GM19468 (cell line): ENCODE data around the gene PALM2AKAP2.
"Not testable (repeated sequence)": the region's sequence is repeated elsewhere in the genome, so short reads cannot be mapped to it uniquely, and the experiment has no call there.

Source experiments
- ATAC-seq: cut with Tn5 transposase; IDR thresholded peaks from one replicate; pipeline ENCODE4 v1.9.1; 2021; ENCODE audit warnings: mild to moderate bottlenecking, moderate library complexity, moderate number of reproducible peaks; ENCODE audit not compliant: unreplicated experiment; ENCODE audit errors: extremely low read depth

The PALM2AKAP2 gene

DNA sequence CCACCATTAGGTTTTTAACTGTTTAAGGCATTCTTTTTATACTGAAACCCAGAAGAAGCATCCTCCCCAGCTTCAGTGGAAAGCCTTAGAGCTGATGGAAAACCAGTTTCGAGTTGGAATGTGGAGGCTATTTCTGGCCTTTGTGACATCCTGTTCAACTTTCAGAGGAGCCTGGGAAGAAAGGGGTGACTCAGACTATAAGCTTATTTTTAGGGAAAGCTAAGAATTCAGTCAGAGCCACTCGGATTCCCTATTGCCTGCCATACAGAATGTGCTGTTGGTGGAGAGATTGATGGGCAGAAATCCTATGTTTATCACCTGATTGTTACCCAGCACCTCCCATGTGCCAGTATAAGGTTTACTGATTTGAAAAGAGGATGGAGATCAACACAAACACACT lies 19.8 kb downstream of the PALM2AKAP2 start:
- ATAC-seq, result no peak

DNA sequence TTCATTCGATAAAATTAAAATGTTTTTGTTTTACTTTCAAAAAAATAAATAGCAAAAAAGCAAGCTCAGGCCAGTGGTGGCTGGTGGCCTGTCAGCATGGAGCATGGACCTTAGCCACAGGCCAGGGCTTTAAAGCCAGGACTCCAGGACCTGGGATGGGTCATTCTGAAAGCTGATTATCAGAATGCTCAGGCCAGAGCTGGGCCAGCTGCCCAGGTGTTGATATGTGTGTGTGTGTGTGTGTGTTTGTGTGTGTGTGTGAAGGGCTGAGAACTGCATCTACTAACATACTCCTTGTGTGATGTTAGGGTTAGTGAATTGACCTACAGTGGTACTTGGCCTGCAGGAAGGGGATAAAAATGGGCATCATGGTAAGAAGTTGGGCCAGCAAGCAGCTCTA lies 21.5 kb downstream of the PALM2AKAP2 start:
- ATAC-seq, result no peak

DNA sequence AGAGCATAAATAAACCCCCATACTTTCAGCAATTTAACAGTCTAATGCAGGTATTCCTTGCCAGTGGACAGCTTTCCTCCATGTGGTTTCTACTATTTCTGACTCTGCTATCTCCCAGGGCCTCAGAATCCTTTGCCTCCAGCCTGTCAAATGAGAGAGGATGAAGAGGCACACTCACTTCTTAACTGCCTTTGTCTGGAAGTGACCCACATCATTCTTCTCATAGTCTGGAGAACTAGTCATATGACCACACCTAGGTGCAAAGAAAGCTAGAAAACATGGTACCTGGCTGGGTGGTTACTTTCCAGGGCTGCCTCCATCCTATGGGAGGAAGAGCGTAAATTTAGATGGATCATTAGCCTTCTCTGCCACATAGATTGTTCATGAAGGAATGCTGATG lies 22.5 kb downstream of the PALM2AKAP2 start:
- no peak for ATAC-seq

DNA sequence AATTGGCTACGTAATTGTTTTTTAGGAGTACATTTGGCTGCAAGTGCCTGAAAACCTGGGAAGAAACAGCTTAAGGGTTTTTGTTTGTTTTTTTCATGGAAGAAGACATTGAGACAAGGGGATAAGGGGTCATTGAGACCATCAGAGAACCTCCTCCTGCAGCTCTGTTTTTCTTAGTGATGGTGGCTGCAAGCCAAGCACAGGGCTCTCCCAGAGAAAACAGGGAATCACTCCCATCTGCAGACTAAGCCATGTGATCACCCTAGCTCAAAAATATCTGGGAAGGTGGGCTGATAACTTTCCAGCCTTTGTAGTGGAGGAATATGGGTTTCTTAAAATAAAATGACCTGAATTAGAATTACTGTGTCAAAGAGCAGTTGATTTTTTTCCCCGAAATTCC lies 25.1 kb downstream of the PALM2AKAP2 start:
- no peak for ATAC-seq

DNA sequence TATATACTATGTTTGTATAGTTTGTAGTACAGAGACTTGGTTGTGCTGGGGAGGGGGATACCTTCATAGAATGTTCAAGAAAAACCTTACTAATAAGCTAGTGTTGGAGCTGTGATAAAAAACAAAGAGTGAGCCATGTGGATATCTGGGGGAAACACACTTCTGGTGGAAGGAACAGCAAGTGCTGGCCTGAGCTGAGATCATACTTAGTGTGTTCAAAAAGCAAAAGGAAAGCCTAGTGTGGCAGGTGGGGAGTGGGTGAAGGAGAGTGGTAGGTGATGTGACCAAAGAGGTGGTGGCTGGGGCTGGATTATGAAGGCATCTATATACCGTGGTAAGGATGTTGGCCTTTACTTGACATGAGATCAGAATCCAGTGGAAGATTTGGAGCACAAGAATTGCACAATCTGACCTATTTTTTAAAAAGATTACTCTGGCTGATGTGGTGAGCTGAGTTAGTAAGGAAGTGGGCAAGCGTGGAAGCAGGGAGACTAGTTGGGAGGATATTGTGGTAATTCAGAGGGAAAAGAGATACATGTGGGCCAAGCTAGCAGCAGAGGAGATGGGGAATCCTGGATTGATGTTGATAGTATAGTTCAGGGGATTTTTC lies 26.6 kb downstream of the PALM2AKAP2 start:
- no peak for ATAC-seq

DNA sequence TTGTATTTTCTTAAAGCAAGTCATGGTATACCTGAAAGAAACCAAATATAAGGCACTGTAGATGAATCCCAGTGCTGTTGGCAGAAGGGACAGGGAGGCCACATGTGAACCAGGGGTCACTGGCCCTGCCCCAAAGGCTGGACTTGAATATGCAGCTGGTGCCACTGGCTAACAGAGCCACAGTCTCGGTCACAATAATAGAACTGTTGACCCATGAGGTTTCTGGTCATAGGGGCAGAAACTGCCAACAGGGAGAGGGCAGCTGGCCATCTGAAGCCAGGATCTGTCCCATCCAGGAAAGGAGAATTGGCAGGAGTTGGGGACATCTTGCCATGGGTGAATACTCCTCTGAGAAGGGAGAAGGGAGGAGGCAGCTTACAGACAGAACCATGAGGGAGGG lies 31.9 kb downstream of the PALM2AKAP2 start:
- ATAC-seq, result no peak

DNA sequence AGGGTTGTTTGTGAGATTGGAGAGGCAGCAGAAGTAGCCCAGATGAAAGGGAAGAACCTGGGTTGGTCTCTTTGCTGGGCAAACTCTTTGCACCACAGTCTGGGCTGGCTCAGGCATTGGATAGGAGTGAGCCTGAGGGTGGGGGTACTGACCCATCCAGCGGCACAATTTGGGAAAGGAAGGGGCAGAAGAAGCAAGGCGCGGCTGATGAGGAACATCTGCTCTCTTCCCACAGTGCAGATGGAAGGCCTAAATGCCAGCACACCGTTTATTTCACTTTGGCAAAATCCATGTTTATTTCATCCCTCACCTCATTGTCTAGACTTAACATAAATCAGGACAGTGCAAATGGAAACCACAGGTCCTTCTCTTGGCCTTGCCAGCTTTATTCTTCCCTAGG lies 32.3 kb downstream of the PALM2AKAP2 start:
- ATAC-seq, result no peak

DNA sequence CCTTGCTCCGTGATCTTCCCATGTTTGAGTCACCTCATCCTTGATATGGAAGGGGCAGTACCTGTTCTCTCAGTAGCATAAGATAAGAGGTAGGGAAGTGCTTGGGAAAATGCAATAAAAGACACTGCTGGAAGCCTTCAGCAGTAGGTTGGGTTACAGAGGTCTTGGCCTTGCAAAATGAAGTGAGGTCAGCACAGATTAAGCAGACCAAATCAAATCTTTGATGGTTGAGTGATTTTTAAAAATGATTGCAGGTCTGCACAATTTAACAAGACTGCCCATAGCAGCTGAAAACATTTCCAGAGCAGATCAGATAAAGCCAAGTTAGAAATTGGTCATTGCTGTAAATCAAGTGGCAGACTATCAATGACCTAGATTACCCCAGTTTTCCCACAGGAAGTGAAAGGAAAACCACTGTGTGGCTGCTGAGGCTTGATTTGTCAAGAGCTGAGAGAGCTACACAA lies 32.9 kb downstream of the PALM2AKAP2 start:
- no peak for ATAC-seq

DNA sequence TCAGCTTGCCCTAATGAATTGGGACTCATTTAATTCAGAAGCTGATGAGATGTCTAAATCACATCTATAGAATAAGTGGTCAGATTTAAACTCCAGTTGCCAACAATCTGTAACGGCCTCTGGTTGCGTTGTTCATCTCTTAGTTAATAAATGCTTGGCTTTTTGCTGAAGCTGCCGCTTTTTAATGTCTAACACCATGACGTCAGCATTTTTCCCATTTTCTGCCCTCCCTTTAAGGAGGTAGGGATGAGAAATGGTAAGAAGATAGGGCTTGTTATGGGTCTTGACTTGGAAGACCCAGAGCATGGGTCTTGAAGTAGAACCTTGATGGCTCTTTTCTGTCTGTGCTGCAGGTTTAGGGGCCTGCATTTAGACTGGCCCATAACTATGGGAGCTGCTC lies 33.3 kb downstream of the PALM2AKAP2 start:
- no peak for ATAC-seq

DNA sequence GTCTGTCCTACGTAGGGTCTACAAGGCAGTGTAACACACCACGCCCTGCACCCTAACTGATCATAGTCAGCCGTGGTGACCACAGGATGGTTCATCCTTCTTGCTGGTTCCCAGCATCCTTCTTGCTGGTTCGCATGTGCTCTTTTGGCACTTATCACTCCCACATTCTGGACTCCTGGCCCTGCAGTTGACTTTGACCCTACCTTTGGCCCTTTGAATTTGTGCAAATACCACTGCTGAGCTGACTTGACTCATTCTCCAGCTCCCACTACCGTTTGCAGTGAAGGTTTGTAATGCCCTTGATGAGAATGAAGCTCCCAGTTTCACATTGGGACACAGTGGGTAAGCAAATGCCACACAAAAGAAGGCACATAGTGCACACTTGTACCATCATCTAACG lies 33.8 kb downstream of the PALM2AKAP2 start:
- no peak for ATAC-seq

DNA sequence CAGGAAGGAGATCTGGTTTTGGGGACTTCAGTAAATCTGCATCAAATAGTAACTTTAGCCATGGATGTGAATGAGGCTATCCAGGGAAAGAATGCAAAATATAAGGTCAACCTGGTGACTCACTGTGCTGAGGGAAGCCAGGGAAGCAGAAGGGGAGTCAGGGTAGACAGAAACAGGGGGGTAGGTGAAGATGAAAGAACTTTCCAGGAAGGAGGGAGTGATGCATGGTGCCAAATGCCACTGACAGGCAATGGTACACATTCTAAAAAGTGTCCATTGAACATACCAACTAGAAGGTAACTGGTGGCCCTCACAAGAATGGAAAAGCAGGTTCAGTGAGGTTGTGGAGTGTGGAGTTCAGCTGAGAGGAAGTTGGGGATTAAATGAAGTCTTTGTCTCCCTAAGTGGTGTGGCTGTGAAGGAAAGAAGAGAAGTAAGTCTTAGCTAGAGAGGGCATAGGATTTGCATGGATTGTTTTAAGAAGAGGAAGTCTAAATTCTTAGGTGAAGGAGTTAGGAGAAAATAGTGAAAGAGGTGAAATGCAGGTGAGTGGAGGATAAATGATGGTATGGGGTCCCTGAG lies 35.5 kb downstream of the PALM2AKAP2 start:
- no peak for ATAC-seq

DNA sequence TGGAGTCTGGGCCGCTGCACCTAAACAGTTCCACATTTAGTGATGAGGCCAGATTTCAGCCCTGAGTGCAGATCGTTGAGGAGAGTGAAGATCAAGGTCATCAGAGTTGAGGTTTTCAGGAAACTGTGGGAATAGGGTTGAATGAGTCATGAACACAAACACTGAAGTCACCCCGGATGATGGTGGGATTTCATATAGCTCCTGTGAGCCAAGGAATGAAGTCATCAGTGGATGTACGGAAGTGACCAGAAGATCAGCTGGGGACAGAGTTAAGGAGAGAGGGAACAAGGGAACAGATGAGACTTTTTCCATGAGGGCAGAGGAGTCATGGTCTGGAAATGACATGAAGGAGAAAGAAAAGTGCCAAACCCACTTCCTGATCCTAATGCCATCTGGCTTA lies 36.5 kb downstream of the PALM2AKAP2 start:
- no peak for ATAC-seq

DNA sequence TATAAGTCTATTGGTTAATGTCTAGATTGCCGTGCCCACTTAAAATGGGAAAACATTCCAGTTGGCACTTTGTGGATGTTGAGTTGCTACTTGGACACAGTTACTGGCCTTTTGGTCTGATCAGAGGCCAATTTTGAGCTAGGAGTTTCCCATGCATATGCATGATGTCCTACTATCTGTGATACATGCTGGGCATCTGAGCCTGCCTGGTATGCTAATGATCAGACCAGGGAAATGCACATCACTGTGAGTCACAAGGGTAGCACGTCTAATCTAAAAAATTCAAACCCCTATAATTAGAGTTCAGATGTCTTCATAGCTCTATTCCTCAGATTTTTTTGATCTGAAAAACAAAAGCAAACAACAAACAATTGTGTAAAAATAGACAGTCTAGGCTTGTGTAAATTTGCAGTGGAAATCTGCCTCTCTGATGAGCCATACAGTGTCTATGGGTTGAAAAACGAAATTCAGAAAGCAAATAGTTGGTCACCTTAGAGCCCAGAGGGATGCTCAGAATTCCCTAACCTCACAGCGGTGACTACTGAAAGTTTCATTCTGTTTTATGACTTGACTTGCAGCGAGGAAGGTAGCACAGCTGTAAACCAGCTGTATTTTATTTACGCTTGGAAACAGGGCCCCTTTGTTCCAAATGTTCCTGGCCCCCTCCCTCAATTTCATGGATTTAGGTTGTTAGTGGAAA lies 37.3 kb downstream of the PALM2AKAP2 start:
- no peak for ATAC-seq

DNA sequence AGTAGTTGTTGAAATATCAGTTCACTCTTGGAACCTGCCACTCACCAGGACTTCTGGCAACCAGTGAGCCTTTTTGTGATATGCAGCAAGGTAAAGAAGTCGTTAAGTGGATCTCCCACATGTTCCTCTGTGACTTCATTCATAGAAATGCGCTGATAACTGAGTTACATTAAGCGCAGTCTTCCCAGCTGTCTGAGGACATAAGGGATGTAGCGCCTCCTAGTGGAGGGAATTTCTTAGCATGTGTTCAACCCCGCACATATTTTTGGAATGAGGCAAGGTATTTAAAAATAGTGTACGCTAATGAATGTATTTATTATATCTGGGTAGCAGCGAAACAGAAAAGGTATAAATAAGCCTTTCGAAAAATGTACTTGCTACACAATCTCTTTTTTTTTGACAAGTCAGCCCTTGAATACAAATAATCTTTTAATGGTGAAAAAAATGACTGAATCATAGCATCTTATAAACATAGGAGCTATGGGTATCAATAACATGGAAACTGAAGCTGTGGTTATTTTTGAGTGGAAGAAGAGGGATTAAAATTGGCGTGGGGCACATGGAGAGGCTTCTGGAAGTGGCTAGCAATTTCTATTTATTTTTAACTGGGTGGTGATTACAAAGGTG lies 38.0 kb downstream of the PALM2AKAP2 start:
- no peak for ATAC-seq

DNA sequence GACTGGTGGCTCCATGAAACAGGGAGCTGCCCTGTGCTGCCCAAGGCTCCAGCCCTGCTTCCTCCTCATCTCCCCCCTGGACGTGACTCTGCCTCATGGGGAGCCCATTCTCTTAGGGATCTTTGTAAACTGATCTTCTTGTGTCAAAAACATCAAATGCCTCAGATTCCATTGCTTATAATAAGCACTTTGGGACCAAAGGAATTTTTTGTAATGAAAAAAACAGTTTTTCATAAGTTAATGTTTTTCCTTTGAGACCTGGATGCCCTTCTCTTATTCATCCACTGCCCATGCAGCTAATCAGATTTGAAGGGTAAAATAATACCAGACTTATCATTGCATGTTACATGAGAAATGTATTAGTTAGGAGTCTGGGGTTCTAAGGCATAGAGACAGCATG lies 41.7 kb downstream of the PALM2AKAP2 start:
- ATAC-seq, result no peak

DNA sequence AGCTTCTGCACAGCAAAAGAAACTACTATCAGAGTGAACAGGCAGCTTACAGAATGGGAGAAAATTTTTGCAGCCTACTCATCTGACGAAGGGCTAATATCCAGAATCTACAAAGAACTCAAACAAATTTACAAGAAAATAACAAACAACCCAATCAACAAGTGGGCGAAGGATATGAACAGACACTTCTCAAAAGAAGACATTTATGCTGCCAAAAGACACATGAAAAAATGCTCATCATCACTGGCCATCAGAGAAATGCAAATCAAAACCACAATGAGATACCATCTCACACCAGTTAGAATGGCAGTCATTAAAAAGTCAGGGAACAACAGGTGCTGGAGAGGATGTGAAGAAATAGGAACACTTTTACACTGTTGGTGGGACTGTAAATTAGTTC lies 45.4 kb downstream of the PALM2AKAP2 start:
- ATAC-seq, result not testable (repeated sequence)

DNA sequence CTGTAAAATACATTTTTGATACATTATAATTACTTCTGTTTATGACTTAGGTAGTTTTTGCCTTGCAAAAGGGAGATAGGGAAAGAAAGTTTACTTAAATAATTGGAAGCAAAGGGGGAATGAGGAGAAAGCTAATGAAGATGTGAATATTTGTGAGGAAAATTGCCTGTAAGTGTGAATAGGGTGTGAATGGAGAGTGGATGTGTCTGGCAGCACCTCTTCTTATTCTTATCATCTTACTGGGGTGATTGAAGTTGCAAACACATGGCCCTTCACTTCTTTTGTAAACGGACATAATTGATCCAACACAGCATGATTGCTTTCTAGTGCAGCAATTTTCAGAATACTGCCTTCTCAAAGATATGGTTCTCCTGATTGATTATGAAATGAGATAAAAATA lies 46.6 kb downstream of the PALM2AKAP2 start:
- ATAC-seq, result no peak

DNA sequence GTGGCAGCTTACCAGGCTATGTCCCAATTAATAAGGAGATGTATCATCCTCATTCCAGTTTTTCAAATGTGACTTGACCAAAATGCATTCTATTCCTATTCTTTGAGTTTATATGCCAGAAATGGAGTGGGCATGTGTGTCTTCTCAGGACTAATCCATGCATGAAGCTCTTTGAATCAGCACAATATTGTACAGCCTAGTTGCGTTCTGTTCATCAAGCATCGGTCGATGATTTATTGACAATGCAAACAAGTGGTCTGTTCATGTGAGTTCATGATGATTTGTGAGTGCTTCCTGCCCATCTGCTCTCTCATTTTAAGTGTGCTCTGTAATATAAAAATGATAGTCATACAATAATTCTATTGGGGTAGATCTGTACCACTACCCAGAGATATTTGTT lies 48.3 kb downstream of the PALM2AKAP2 start:
- no peak for ATAC-seq
